AG10803 (cell line): ENCODE results near the gene ZNF511.

Experiments used
- DNase-seq: peaks from one replicate; pipeline ENCODE4 v3.0.0; 2010; ENCODE audit warnings: low read depth
- H3K4me3 ChIP-seq: 2 replicates; pipeline ENCODE4 v1.5.1; 2011; ENCODE audit warnings: mild to moderate bottlenecking, low read length, control low read depth
- CTCF ChIP-seq: conservative IDR thresholded peaks from 2 replicates; pipeline ENCODE4 v1.5.1; 2011; ENCODE audit warnings: mild to moderate bottlenecking, low read length, control low read depth, inconsistent platforms

Gene ZNF511

GRCh38 chr10:133283931-133284330, 24.8 kb upstream of the ZNF511 start:
- no peak for DNase-seq
- no peak overlapping the region for H3K4me3 ChIP-seq
- TF ChIP-seq CTCF: no peak

DNA sequence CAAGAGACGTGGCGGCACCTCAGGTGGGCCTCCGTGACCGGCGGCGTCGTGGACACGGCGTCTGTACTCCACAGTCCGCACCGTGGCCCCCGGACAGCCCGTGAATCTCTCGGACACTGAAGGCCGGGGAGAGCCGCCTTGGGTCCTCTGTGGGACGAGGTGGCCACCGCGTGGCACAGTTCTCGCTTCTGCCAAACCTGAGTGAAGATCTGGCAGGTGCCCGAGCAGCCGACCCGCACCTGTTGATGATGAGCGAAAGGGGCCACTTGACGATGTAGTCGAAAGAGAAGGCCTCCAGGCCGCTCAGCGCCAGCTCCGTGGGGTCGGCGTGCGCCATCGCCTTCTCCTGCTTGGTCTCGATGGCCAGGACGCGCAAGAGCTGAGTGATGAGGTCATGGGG, 23.5 kb upstream of the ZNF511 start:
- no peak for TF ChIP-seq CTCF
- DNase-seq: no peak

DNA sequence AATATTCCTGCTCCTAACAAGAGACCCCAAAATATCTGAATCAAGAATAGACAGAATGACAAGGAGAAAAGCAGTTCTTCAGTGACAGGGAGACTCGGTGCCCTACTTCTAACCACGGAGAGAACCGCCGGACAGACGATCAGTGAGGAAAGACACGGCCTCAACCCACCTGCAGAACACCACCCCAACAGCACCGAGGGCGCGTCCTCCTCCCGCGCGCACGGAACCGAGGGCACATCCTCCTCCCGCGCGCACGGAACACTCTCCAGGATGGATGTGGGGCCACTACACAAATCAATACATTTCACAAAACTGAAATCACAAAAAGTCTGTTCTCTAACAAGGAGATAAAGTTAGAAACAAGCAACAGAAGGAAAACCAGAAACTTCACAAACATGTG, 22.3 kb upstream of the ZNF511 start:
- H3K4me3 ChIP-seq: no peak overlapping the region
- TF ChIP-seq CTCF: no peak
- DNase-seq: no peak

More for the DNA sequence above, 23.5 kb upstream of the ZNF511 start:
- H3K4me3 ChIP-seq: no peak overlapping the region

GRCh38 chr10:133287832-133288500, 20.7 kb upstream of the ZNF511 start:
- H3K4me3 ChIP-seq: no peak overlapping the region
- TF ChIP-seq CTCF: no peak
- no peak for DNase-seq

DNA sequence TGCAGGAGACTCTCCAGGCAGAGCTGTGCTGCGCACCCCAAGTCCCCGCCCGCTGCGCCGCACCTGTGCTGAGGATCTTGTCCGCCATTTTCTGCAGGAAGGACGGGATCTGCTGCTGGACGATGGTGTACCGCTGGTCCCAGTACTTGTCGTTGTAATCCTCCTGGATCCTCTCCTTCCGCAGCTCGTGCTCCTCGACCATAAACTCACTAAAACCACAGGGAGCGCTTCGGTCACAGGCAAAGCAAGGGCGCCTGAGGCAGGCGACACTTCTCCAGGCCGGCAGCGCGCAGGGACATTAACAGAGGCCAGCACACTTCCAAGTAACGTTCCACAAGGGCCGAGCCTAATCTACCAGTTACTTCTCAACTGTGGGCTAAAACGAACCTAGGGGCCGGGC, 19.0 kb upstream of the ZNF511 start:
- DNase-seq: no peak
- H3K4me3 ChIP-seq: no peak overlapping the region
- no peak for TF ChIP-seq CTCF

- DNase-seq: peak; percentile 57
- TF ChIP-seq CTCF: no peak
- no peak overlapping the region for H3K4me3 ChIP-seq
Measured at GRCh38 chr10:133292919-133293809, 15.6 kb upstream of the ZNF511 start.

DNA sequence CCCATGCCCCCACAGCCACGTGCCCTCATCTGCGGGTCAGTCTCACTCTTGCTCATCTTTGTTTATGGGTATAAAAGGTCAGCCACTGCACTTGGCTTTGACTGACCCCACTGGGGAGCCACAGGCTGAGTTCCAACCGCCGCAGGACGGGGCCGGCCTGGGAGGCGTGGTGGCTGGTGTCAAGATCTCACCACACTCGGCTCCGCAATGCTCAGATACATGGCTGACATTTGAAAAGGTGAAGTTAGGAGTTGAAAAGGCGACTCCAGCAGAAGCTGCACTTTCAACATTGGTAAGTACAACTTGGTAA, 14.9 kb upstream of the ZNF511 start:
- DNase-seq: no peak
- H3K4me3 ChIP-seq: no peak overlapping the region
- no peak for TF ChIP-seq CTCF
